Osteoblast (primary cell): ENCODE data around the gene SUN2. TPM values are rescaled to one million over a fixed set of nuclear protein-coding genes. Genes with fewer than 3 reads are reported as not detected.
A peak's percentile ranks its signal among the peaks of the same experiment; 100 is the strongest.

ENCODE experiments used
- DNase-seq: peaks from one replicate; pipeline ENCODE4 v3.0.0; 2011; ENCODE audit warnings: low spot score, mixed read lengths; ENCODE audit not compliant: insufficient read length; ENCODE audit errors: missing footprints
- H2AFZ ChIP-seq: 2 replicates; pipeline ENCODE4 v1.6.0; 2011; ENCODE audit warnings: mild to moderate bottlenecking, low read length
- H3K27ac ChIP-seq: 2 replicates; pipeline ENCODE4 v1.5.1; 2011; ENCODE audit warnings: mild to moderate bottlenecking, low read depth, low read length, moderate library complexity
- H3K27me3 ChIP-seq: 2 replicates; pipeline ENCODE4 v1.6.0; 2012; ENCODE audit warnings: mild to moderate bottlenecking, control low read depth, inconsistent platforms, low read length, moderate library complexity; ENCODE audit not compliant: insufficient read depth
- H3K36me3 ChIP-seq: 2 replicates; pipeline ENCODE4 v1.5.1; 2011; ENCODE audit warnings: mild to moderate bottlenecking, low read length, control low read depth, moderate library complexity; ENCODE audit not compliant: insufficient read depth
- H3K4me1 ChIP-seq: 2 replicates; pipeline ENCODE4 v1.5.1; 2011; ENCODE audit warnings: mild to moderate bottlenecking, low read length, control low read depth, moderate library complexity; ENCODE audit not compliant: insufficient read depth
- H3K4me2 ChIP-seq: 2 replicates; pipeline ENCODE4 v1.6.0; 2011; ENCODE audit warnings: mild to moderate bottlenecking, low read length; ENCODE audit not compliant: insufficient read depth
- H3K4me3 ChIP-seq: fragments of 200-600 bp; sonication (generic); 3 replicates; pipeline ENCODE4 v1.5.1; 2012; ENCODE audit warnings: mild to moderate bottlenecking, low read length, inconsistent platforms; ENCODE audit not compliant: insufficient read depth
- H3K79me2 ChIP-seq: 2 replicates; pipeline ENCODE4 v1.6.0; 2012; ENCODE audit warnings: mild to moderate bottlenecking, low read length, control low read depth, inconsistent platforms; ENCODE audit not compliant: insufficient read depth
- H3K9me3 ChIP-seq: 2 replicates; pipeline ENCODE4 v1.5.1; 2011; ENCODE audit warnings: low read depth, low read length, control low read depth
- H4K20me1 ChIP-seq: 2 replicates; pipeline ENCODE4 v1.6.0; 2012; ENCODE audit warnings: mild to moderate bottlenecking, low read length, control low read depth; ENCODE audit not compliant: insufficient read depth
- CTCF ChIP-seq: IDR thresholded peaks from 2 replicates; pipeline ENCODE4 v1.5.1; 2011; ENCODE audit warnings: mild to moderate bottlenecking, low read depth, low read length, moderate library complexity; ENCODE audit errors: extremely low read depth
- total RNA-seq: library from RNA; depleted of rRNA; stranded (reverse); fragments of >200 nt; gene quantifications from 2 replicates; pipeline ENCODE4 v1.2.3, GENCODE V29; 2012

Gene SUN2
- total RNA-seq, 1 donor: 105 TPM

DNA sequence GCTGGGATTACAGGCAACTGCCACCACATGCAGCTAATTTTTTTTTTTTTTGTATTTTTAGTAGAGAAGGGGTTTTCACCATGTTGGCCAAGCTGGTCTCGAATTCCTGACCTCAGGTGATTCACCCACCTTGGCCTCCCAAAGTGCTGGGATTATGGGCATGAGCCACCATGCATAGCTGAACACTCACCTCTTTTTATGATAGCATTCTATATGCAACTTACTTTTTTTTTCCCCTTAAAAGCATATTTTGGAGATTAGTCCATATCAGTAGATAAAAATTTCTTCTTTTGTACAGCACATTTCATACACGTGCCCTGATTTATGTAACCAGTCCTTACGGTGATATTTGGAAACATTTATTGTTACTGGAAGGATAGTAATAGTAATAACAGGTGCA is 35.4 kb downstream of the SUN2 start:
- no peaks in the 10 kb centered on the region for H3K9me3 ChIP-seq
- DNase-seq: no peak
- H2AFZ ChIP-seq: no peak overlapping the region
- peaks cover 13% of the 10 kb centered on the region for H3K4me1 ChIP-seq
- no peaks in the 10 kb centered on the region for H3K27me3 ChIP-seq
- H3K4me2 ChIP-seq: no peak overlapping the region
- no peak overlapping the region for H3K27ac ChIP-seq
- H3K79me2 ChIP-seq: peaks cover 36% of the 10 kb centered on the region
- TF ChIP-seq CTCF: no peak
- H3K36me3 ChIP-seq: peaks cover 61% of the 10 kb centered on the region
- H4K20me1 ChIP-seq: peaks cover 16% of the 10 kb centered on the region
- no peak overlapping the region for H3K4me3 ChIP-seq

GRCh38 chr22:38719196-38719595 is 36.6 kb downstream of the SUN2 start:
- no peak for TF ChIP-seq CTCF
- H4K20me1 ChIP-seq: peaks cover 16% of the 10 kb centered on the region
- H3K9me3 ChIP-seq: no peaks in the 10 kb centered on the region
- H3K4me3 ChIP-seq: no peak overlapping the region
- H3K27ac ChIP-seq: peak overlapping the region; percentile 68
- DNase-seq: no peak
- H3K4me1 ChIP-seq: peaks cover 13% of the 10 kb centered on the region
- no peak overlapping the region for H2AFZ ChIP-seq
- no peak overlapping the region for H3K4me2 ChIP-seq
- H3K36me3 ChIP-seq: peaks cover 53% of the 10 kb centered on the region
- no peaks in the 10 kb centered on the region for H3K27me3 ChIP-seq
- peaks cover 48% of the 10 kb centered on the region for H3K79me2 ChIP-seq

DNA sequence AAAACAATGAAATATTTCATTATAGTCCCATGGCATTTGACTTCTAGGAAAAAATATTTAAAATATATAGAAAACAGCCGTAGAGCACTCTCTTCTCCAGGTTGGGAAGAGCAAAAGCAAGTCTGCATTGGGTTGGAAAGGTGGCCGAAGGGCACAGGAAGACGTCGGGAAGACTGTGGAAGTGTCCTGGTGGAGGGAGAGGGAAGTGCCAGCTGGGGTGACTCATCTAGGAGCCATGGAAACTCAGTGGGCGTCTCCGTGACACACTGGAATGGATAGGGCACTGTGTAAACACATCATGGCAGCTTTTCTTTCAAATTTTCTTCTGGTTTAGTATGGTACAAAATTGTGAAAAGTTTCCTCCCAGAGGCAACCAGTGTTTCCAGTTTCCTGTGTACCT is 37.4 kb downstream of the SUN2 start:
- peaks cover 13% of the 10 kb centered on the region for H3K4me1 ChIP-seq
- peak; percentile 96 for DNase-seq
- H3K27ac ChIP-seq: peak overlapping the region; percentile 68
- H4K20me1 ChIP-seq: peaks cover 22% of the 10 kb centered on the region
- H3K4me3 ChIP-seq: no peak overlapping the region
- no peak overlapping the region for H2AFZ ChIP-seq
- H3K4me2 ChIP-seq: peak overlapping the region; percentile 69
- no peaks in the 10 kb centered on the region for H3K9me3 ChIP-seq
- H3K27me3 ChIP-seq: no peaks in the 10 kb centered on the region
- peaks cover 56% of the 10 kb centered on the region for H3K79me2 ChIP-seq
- peaks cover 45% of the 10 kb centered on the region for H3K36me3 ChIP-seq
- peak; percentile 65 for TF ChIP-seq CTCF

DNA sequence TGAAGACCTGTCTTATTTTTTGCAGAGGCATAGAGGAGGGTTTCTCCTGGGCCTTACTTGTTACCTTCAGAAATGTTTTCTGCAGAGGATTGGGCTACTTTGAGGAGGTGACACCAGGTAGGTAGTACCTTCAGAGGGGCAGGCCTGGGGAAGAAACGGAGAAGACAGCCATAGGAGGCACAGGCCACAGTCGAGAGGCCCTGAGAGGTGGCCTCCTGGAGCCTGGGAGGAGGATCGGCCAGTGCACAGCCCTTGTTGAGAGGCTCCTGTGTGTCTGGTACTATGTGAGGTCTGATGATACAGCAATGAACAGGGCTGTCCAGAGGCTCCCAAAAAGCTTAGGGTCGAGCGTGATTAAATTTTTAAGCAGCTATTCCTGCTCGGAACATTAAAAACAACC is 38.6 kb downstream of the SUN2 start:
- no peak for DNase-seq
- H3K27ac ChIP-seq: no peak overlapping the region
- no peak overlapping the region for H2AFZ ChIP-seq
- no peak overlapping the region for H3K4me2 ChIP-seq
- H3K9me3 ChIP-seq: no peaks in the 10 kb centered on the region
- TF ChIP-seq CTCF: no peak
- no peaks in the 10 kb centered on the region for H3K27me3 ChIP-seq
- H3K36me3 ChIP-seq: peaks cover 39% of the 10 kb centered on the region
- H3K4me1 ChIP-seq: peaks cover 13% of the 10 kb centered on the region
- H3K4me3 ChIP-seq: no peak overlapping the region
- H4K20me1 ChIP-seq: peaks cover 34% of the 10 kb centered on the region
- peaks cover 67% of the 10 kb centered on the region for H3K79me2 ChIP-seq
